Bronchial epithelial cell (primary cell): ENCODE measurements around the gene RNF17. TPM values are rescaled to one million over a fixed set of nuclear protein-coding genes. Genes with fewer than 3 reads are reported as not detected.

Experiments used
- DNase-seq: peaks from one replicate; pipeline ENCODE4 v3.0.0-alpha.2; 2010; ENCODE audit warnings: low read depth
- FAIRE-seq: peaks from 2 replicates; lab custom pipeline; 2011; peaks lifted over from hg19 to GRCh38; lab: Jason Lieb, UNC
- H3K27me3 ChIP-seq: 2 replicates; pipeline ENCODE4 v1.5.1; 2011; ENCODE audit warnings: low read length; ENCODE audit not compliant: control insufficient read depth, insufficient read depth
- H3K36me3 ChIP-seq: 2 replicates; pipeline ENCODE4 v1.5.1; 2011; ENCODE audit warnings: low read length; ENCODE audit not compliant: control insufficient read depth, insufficient read depth
- H3K4me3 ChIP-seq: 2 replicates; pipeline ENCODE4 v1.5.1; 2011; ENCODE audit warnings: mild to moderate bottlenecking, low read depth, low read length, control low read depth
- total RNA-seq: library from RNA; depleted of rRNA; stranded (reverse); fragments of >200 nt; gene quantifications from 2 replicates; pipeline ENCODE4 v1.2.1, GENCODE V29; 2014
- TF ChIP-seq, protein P1 (sequence below): IDR thresholded peaks from 2 replicates; pipeline ENCODE4 v1.5.1; 2011; ENCODE audit warnings: mild to moderate bottlenecking, moderate library complexity, low read length, control low read depth, inconsistent platforms; ENCODE audit not compliant: insufficient read depth, severe bottlenecking

RNF17 gene
- total RNA-seq, 1 donor from 2014 or later = not detected

DNA sequence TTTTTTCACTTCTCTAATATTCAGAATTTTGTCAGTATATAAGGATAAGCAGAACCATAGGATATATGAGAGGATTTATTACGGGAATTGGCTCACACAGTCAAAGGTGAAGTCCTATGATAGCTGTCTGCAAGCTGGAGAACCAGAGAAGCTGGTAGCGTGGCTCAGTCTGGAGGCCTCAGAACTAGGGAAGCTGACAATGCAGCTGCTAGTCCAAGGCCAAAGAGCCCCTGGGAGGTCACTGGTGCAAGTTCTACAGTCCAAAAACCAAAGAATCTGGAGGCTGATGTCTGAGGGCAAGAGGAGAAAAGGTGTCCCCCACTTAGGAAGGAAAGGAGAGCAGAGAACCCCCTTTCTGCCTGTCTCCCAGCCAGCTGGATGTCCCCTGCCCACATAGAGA, 114.4 kb downstream of the RNF17 start:
- H3K27me3 ChIP-seq = no peaks in the 10 kb centered on the region
- H3K4me3 ChIP-seq = no peak overlapping the region
- DNase-seq (no peak), FAIRE-seq (no peak)
- no peaks in the 10 kb centered on the region for H3K36me3 ChIP-seq
- TF ChIP-seq, protein P1, sequence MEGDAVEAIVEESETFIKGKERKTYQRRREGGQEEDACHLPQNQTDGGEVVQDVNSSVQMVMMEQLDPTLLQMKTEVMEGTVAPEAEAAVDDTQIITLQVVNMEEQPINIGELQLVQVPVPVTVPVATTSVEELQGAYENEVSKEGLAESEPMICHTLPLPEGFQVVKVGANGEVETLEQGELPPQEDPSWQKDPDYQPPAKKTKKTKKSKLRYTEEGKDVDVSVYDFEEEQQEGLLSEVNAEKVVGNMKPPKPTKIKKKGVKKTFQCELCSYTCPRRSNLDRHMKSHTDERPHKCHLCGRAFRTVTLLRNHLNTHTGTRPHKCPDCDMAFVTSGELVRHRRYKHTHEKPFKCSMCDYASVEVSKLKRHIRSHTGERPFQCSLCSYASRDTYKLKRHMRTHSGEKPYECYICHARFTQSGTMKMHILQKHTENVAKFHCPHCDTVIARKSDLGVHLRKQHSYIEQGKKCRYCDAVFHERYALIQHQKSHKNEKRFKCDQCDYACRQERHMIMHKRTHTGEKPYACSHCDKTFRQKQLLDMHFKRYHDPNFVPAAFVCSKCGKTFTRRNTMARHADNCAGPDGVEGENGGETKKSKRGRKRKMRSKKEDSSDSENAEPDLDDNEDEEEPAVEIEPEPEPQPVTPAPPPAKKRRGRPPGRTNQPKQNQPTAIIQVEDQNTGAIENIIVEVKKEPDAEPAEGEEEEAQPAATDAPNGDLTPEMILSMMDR = no peak

DNA sequence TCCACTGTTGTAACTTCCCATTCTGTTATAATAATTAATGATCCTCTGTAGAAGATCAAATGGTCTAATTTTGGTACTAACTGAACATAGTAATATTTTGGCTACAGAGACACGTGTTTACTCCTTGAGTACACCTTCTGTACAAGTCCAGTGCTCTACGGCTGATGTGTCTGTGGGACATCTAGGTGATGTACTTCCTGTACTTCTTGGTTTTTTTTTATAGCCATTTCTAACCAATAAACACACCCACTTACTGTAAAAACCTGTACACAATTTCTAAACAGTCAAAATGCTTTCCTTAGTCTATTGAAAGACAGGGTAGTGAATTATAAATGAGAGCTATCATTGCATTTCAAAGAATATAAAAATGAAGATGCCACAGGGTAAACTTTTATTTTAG, 118.7 kb downstream of the RNF17 start:
- no peaks in the 10 kb centered on the region for H3K27me3 ChIP-seq
- DNase-seq (no peak), FAIRE-seq (no peak)
- no peak overlapping the region for H3K4me3 ChIP-seq
- TF ChIP-seq, protein P1 = no peak
- H3K36me3 ChIP-seq = no peaks in the 10 kb centered on the region

DNA sequence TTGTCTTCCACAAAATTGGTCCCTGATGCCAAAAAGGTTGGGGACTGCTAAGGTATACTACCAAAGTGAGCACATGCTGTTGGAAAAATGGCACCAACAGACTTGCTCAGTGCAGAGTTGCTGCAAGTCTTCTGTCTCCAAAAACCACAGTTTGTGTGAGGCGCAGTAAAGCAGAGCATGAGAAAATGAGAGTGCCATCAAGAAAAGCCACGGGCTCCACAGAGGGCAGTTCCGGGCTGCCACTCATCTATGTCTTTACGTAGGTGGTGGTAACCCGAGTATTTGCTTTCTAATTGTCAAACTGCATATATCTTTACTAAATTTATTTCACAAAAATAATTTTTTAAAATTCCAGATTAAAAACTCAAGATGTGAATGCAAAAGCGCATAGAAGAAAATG, 123.8 kb downstream of the RNF17 start:
- TF ChIP-seq, protein P1 = no peak
- Histone ChIP-seq H3K4me3 (no peak overlapping the region), H3K27me3 (no peaks in the 10 kb centered on the region), H3K36me3 (peaks cover 1% of the 10 kb centered on the region)
- DNase-seq (no peak), FAIRE-seq (no peak)

DNA sequence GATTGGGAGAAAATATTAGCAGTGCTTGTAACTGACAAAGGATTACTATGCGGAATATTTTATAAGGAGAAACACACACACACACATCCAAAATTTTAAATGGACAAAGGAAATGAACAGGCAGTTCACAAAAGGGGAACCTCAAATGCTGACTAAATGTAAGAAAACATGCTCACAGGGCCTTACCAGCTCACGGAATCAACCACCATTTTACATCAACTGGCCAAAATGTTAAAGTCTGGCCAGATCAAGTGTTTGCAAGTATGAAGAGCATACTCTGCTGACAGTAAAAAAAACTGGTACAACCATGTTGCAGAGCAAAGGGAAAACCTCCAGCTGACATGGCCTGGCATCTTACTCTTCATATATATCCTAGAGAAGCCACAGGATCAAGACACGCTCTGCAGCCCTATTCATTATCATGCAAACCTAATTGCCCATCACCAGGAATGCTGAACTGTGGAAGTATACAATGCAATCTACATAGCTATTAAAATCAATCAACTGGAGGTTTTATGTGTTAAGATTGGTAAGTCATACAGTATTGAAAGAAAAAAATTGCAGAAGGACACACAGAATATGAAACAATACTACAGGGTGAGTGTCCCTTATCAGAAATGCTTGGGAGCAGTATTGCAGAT, 124.4 kb downstream of the RNF17 start:
- TF ChIP-seq, protein P1 = no peak
- DNase-seq (no peak), FAIRE-seq (no peak)
- H3K4me3 ChIP-seq = no peak overlapping the region
- H3K27me3 ChIP-seq = no peaks in the 10 kb centered on the region
- peaks cover 1% of the 10 kb centered on the region for H3K36me3 ChIP-seq

DNA sequence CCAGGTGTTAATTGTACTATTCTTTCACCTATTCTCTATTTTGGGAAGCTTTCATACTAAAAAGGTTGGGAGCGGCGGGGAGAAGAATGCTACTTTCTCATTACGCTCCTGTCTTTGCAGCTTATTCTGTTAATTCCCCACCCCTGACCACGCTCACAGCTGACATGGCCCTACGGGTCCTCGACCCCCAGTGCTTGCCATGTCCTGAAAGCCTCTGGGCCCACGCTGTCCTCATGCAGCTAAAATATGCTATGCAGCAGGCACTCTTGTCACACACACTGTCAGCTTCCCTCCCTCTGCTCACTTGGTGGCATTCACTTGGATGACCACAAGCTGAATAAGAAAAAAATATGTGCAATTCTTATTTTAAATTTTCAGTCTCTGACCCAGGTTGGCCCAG, 126.3 kb downstream of the RNF17 start:
- Histone ChIP-seq H3K27me3 (no peaks in the 10 kb centered on the region), H3K36me3 (peaks cover 1% of the 10 kb centered on the region), H3K4me3 (no peak overlapping the region)
- FAIRE-seq (no peak), DNase-seq (no peak)
- TF ChIP-seq, protein P1 = no peak

DNA sequence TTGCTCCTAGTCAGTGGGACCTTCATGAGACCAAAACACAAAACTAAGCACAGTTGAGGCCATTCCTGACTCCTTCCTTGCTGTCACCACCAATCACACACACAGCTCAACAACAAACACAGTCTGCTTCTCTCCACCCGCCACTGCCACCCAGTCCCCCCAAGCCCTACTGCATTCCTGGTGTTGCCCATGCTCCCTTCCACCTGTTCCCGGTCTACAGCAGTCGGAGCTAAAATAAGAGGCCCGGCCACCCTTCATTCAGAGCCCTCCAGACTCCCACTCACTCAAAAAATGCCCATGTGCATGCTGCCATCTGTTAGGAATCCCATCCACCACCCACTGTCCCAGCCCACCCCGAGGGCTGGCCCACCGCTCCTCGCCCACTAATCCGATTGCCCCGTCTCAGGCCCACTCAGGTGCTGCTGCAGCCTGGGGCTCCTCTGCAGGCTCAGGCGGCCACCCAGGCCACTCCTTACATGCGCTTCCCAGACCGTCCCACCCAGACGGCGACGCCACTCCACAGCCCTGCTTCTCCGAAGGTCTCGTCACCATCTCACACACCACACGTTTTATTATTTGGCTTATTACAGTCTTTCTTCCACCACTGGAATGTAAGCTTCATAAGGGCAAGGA, 127.6 kb downstream of the RNF17 start:
- Histone ChIP-seq H3K27me3 (no peaks in the 10 kb centered on the region), H3K36me3 (peaks cover 1% of the 10 kb centered on the region), H3K4me3 (no peak overlapping the region)
- DNase-seq (no peak), FAIRE-seq (peak; percentile 66)
- TF ChIP-seq, protein P1 = no peak
